K562 (cell line): ENCODE results near the gene NSMF. TPM values are rescaled to one million over a fixed set of nuclear protein-coding genes. Genes with fewer than 3 reads are reported as not detected.

Experiments used
- ETV6 ChIP-seq, 3 experiments: fragments of 150-350 bp in 1 of 3; sonication (generic) in 1 of 3; formaldehyde crosslinking in 1 of 3; IDR thresholded peaks; 2 replicates each; pipeline versions ENCODE4 v1.6.1 to v1.8.0; 2014 to 2022; ENCODE audit warnings: borderline replicate concordance in 2 of 3, low read depth in 2 of 3, antibody characterized with exemption in 1 of 3, low read length in 1 of 3, mild to moderate bottlenecking in 1 of 3, missing genetic modification reagents in 1 of 3
- IRF9 ChIP-seq: fragments of 450-650 bp; IDR thresholded peaks from 2 replicates; pipeline ENCODE4 v1.6.1; 2016; ENCODE audit warnings: missing biosample characterization, missing genetic modification characterization
- KAT7 ChIP-seq: sonication (generic); formaldehyde crosslinking; IDR thresholded peaks from 2 replicates; pipeline ENCODE4 v1.8.0; 2022; ENCODE audit warnings: missing genetic modification reagents, mild to moderate bottlenecking, borderline replicate concordance
- NFATC3 ChIP-seq: fragments of 450-650 bp; IDR thresholded peaks from 2 replicates; pipeline ENCODE4 v1.6.1; 2017; ENCODE audit warnings: mild to moderate bottlenecking
- NR4A1 ChIP-seq, 2 experiments: fragments of 250-450 bp in 1 of 2; fragments of 450-650 bp in 1 of 2; sonication (Bioruptor Pico) in 1 of 2; IDR thresholded peaks; 2 replicates each; pipeline versions ENCODE4 v1.4.0 to v1.6.1; 2016 to 2020; ENCODE audit warnings: mild to moderate bottlenecking in 2 of 2, missing compliant biosample characterization in 1 of 2, missing genetic modification characterization in 1 of 2, moderate library complexity in 1 of 2
- RREB1 ChIP-seq: fragments of 250-450 bp; sonication (Bioruptor Pico); IDR thresholded peaks from 2 replicates; pipeline ENCODE4 v1.4.0; 2020
- SRSF1 ChIP-seq: fragments of 200-400 bp; formaldehyde crosslinking; IDR thresholded peaks from 2 replicates; pipeline ENCODE4 v1.6.1; 2017; ENCODE audit warnings: mild to moderate bottlenecking, low read depth, low read length, moderate library complexity
- TCF15 ChIP-seq: fragments of 250-450 bp; sonication (Bioruptor Pico); IDR thresholded peaks from 2 replicates; pipeline ENCODE4 v1.8.0; 2022; ENCODE audit warnings: moderate library complexity, mild to moderate bottlenecking, inconsistent platforms
- TCFL5 ChIP-seq: fragments of 250-450 bp; sonication (Bioruptor Pico); conservative IDR thresholded peaks from 2 replicates; pipeline ENCODE4 v1.6.1; 2021; ENCODE audit warnings: mild to moderate bottlenecking, moderate library complexity, matching md5 sums
- ZBTB5 ChIP-seq: fragments of 450-650 bp; IDR thresholded peaks from 2 replicates; pipeline ENCODE4 v1.6.1; 2017; ENCODE audit warnings: antibody characterized with exemption
- ZNF395 ChIP-seq: fragments of 200-800 bp; sonication (Bioruptor generic); IDR thresholded peaks from 2 replicates; pipeline ENCODE4 v1.6.1; 2017; ENCODE audit warnings: missing genetic modification characterization, missing compliant biosample characterization
- ZNF655 ChIP-seq: fragments of 250-450 bp; sonication (Bioruptor Pico); IDR thresholded peaks from 2 replicates; pipeline ENCODE4 v1.5.0; 2021
- ZNF76 ChIP-seq: fragments of 250-450 bp; sonication (Bioruptor Pico); IDR thresholded peaks from 2 replicates; pipeline ENCODE4 v1.4.0; 2020; ENCODE audit warnings: mild to moderate bottlenecking, moderate library complexity, borderline replicate concordance
- polyA plus RNA-seq, 8 experiments: library from polyadenylated mRNA; depleted of rRNA in 4 of 8; stranded (reverse) in 5 of 8; unstranded in 3 of 8; fragments of >200 nt; fragmentation: Nextera tagmentation in 2 of 8; fragmentation: Illumina TruSeq in 1 of 8; extraction: Ambion mirVana in 2 of 8; extraction: Trizol in 1 of 8; gene quantifications; 2 replicates each; pipeline versions ENCODE4 v1.2.1 to v1.2.3, GENCODE V29; 2011 to 2014; ENCODE audit warnings: inconsistent platforms in 1 of 8, missing spikeins in 1 of 8
- total RNA-seq, 7 experiments: library from RNA; depleted of rRNA in 6 of 7; stranded (reverse); fragments of >200 nt in 6 of 7; fragmentation: Illumina TruSeq in 2 of 7; extraction: Trizol in 2 of 7; gene quantifications; 2 replicates each; pipeline versions ENCODE4 v1.2.1 to v1.2.3, GENCODE V29; 2011 to 2021; ENCODE audit warnings: low replicate concordance in 1 of 7

Gene NSMF
- total and polyA plus RNA-seq, 9 of the 15 experiments (the other 6 are each of a cell fraction or from before 2014, with no cell fraction given): 0.20 to 82.7 (median 29.3) TPM

GRCh38 chr9:137491735-137492432 is 32.8 kb upstream of the NSMF start (continued):
- TF ChIP-seq IRF9: no peak
- TF ChIP-seq ETV6 (IDR thresholded peaks at IDR 0.05; ENCODE audit: borderline replicate concordance in 1 of 2, low read depth in 2 of 2, low read length in 1 of 2): no peak
- no peak for TF ChIP-seq ETV6 (CRISPR knock-in tag; IDR thresholded peaks at IDR 0.05; ENCODE audit: borderline replicate concordance)
- TF ChIP-seq ZNF76 (CRISPR knock-in tag): 0 out of 2 replicates have a peak, but pooled peaks have one; percentile 37
- TF ChIP-seq NFATC3: no peak
- TF ChIP-seq RREB1 (CRISPR knock-in tag): no peak
- TF ChIP-seq TCF15: no peak
- TF ChIP-seq KAT7: no peak; the same call in 1 of the 2 replicates
- no peak for TF ChIP-seq ZBTB5
- no peak for TF ChIP-seq ZNF655
- no peak for TF ChIP-seq SRSF1
- no peak for TF ChIP-seq ZNF395 (CRISPR knock-in tag)
- no peak for TF ChIP-seq TCFL5 (CRISPR knock-in tag)
- TF ChIP-seq NR4A1 (CRISPR knock-in tag; IDR thresholded peaks at IDR 0.05): no peak
- TF ChIP-seq NR4A1 (tag; IDR thresholded peaks at IDR 0.05): 0 out of 2 replicates have a peak, but pooled peaks have one; percentile 19
